Transverse colon (tissue), 4 donors: ENCODE measurements around the gene ARHGEF7. TPM values are rescaled to one million over a fixed set of nuclear protein-coding genes. Genes with fewer than 3 reads are reported as not detected.

Experiments
- DNase-seq: peaks from one replicate; pipeline ENCODE4 v3.0.0-alpha.2; 2019
- H3K27ac ChIP-seq, 4 donors: fragments of 200-600 bp; sonication (generic); 2 replicates each; pipeline ENCODE4 v1.5.1; 2016 to 2018; ENCODE audit warnings: inconsistent platforms in 4 of 4
- H3K27me3 ChIP-seq: fragments of 200-600 bp; sonication (generic); 2 replicates; pipeline ENCODE4 v1.5.1; 2017; ENCODE audit warnings: inconsistent platforms
- H3K36me3 ChIP-seq, 4 donors: fragments of 200-600 bp; sonication (generic); 2 replicates each; pipeline ENCODE4 v1.5.1; 2017 to 2019; ENCODE audit warnings: inconsistent platforms in 4 of 4
- H3K4me1 ChIP-seq, 4 donors: fragments of 200-600 bp; sonication (generic); 2 replicates each; pipeline ENCODE4 v1.5.1; 2017 to 2020; ENCODE audit warnings: inconsistent platforms in 4 of 4
- H3K4me3 ChIP-seq, 4 donors: fragments of 200-600 bp; sonication (generic); 1 replicate in 1 of 4; 2 replicates in 3 of 4; pipeline versions ENCODE4 v1.5.1 to v1.6.1; 2017 to 2019; ENCODE audit warnings: inconsistent platforms in 4 of 4
- H3K9me3 ChIP-seq, 2 donors: fragments of 200-600 bp; sonication (generic); 2 replicates each; pipeline ENCODE4 v1.5.1; 2017 to 2019; ENCODE audit warnings: inconsistent platforms in 2 of 2
- CTCF ChIP-seq, 5 experiments: fragments of 200-600 bp in 3 of 5; fragments of 450-650 bp in 2 of 5; sonication (generic) in 3 of 5; IDR thresholded peaks; 1 replicate in 2 of 5; 2 replicates in 3 of 5; pipeline ENCODE4 v1.5.1; 2016 to 2017; ENCODE audit warnings: antibody characterized with exemption in 5 of 5, inconsistent platforms in 3 of 5, mild to moderate bottlenecking in 2 of 5, moderate library complexity in 1 of 5
- EP300 ChIP-seq: sonication (generic); formaldehyde crosslinking; IDR thresholded peaks from one replicate; pipeline ENCODE4 v1.6.1; 2017; ENCODE audit warnings: antibody characterized with exemption, low read depth
- POLR2A ChIP-seq: fragments of 450-650 bp; IDR thresholded peaks from one replicate; pipeline ENCODE4 v1.6.1; 2016; ENCODE audit warnings: antibody characterized with exemption, mild to moderate bottlenecking, moderate library complexity
- POLR2AphosphoS5 ChIP-seq, 3 donors: sonication (generic); formaldehyde crosslinking; IDR thresholded peaks; one replicate each; pipeline ENCODE4 v1.6.1; 2016; ENCODE audit warnings: antibody characterized with exemption in 3 of 3
- WGBS, 2 donors: methylation state at CpG; one replicate each; pipeline ENCODE4 v1.1.5; 2018; ENCODE audit warnings: low coverage in 1 of 2; 5-methylcytosine and 5-hydroxymethylcytosine counted together
- in situ Hi-C, 4 donors: fragments of 200-750 bp; cut with MboI; loops; one replicate each; pipeline versions ENCODE4 v1.15.0 to v1.15.1; 2017; ENCODE audit warnings: low sequenced_read_pairs in 3 of 4, low pct_ligation_motif_present in 1 of 4, low pct_unique_long_range_greater_than_20kb in 1 of 4
- intact Hi-C: fragments of 100-400 bp; cut with DNase I; formaldehyde crosslinking; loops from one replicate; pipeline ENCODE4 v1.15.1; 2023; ENCODE audit warnings: low total_unique reads
- total RNA-seq, 4 donors: library from RNA; depleted of rRNA; stranded (reverse); fragments of >200 nt; gene quantifications; one replicate each; pipeline ENCODE4 v1.1.0, GENCODE V29; 2016

The ARHGEF7 gene
- total RNA-seq, 4 donors from 2014 or later: 62.3 to 104 (median 75.6) TPM

GRCh38 chr13:111074826-111075225, 40.3 kb upstream of the ARHGEF7 start:
- Histone ChIP-seq H3K4me1 (no peaks in the 10 kb centered on the region), H3K9me3 (peaks cover 16 to 30% of the 10 kb centered on the region in 2 donors), H3K27me3 (peaks cover 4% of the 10 kb centered on the region), H3K27ac (no peak overlapping the region), H3K36me3 (no peaks in the 10 kb centered on the region), H3K4me3 (no peak overlapping the region)
- WGBS, 2 donors: 92 to 94% methylated on average over 3 of the region's 3 CpGs
- intact Hi-C loops (no loop called here), in situ Hi-C loops (loop anchor here in 3 of 4 donors (10.0 to 25.0 kb wide), 2 partner anchors 150 to 488 kb away; no protein-coding TSS in a partner anchor)
- DNase-seq: no peak
- no peak for TF ChIP-seq POLR2A
- TF ChIP-seq CTCF (IDR thresholded peaks at IDR 0.05): no peak
- TF ChIP-seq EP300: no peak
- no peak for TF ChIP-seq POLR2AphosphoS5 (IDR thresholded peaks at IDR 0.05)

GRCh38 chr13:111076155-111077013, 38.7 kb upstream of the ARHGEF7 start:
- H3K27me3 ChIP-seq: no peaks in the 10 kb centered on the region
- 83% methylated on average over 11 of the region's 11 CpGs; no CpG with 5 or more reads in 1 of the 2 donors for WGBS, 2 donors
- H3K4me3 ChIP-seq: no peak overlapping the region
- no peak for DNase-seq
- peaks cover 16 to 26% of the 10 kb centered on the region in 2 donors for H3K9me3 ChIP-seq
- intact Hi-C loops (no loop called here), in situ Hi-C loops (loop anchor here in 2 of 4 donors (10.0 kb wide), 1 partner anchor 148 kb away; no protein-coding TSS in a partner anchor)
- no peak overlapping the region for H3K27ac ChIP-seq
- no peak for TF ChIP-seq EP300
- no peak for TF ChIP-seq POLR2AphosphoS5 (IDR thresholded peaks at IDR 0.05)
- no peak for TF ChIP-seq CTCF (IDR thresholded peaks at IDR 0.05)
- no peak for TF ChIP-seq POLR2A
- no peaks in the 10 kb centered on the region for H3K36me3 ChIP-seq
- H3K4me1 ChIP-seq: no peaks in the 10 kb centered on the region

- TF ChIP-seq EP300 (no peak), CTCF (IDR thresholded peaks at IDR 0.05) (no peak), POLR2A (no peak), POLR2AphosphoS5 (IDR thresholded peaks at IDR 0.05) (no peak)
- no peak overlapping the region for H3K4me3 ChIP-seq
- in situ Hi-C loops: loop anchor here in 2 of 4 donors (10.0 kb wide), 1 partner anchor 145 kb away; no protein-coding TSS in a partner anchor
Observed at GRCh38 chr13:111079375-111079774, 35.7 kb upstream of the ARHGEF7 start.

GRCh38 chr13:111080642-111081041, 34.5 kb upstream of the ARHGEF7 start:
- H3K9me3 ChIP-seq: no peaks in the 10 kb centered on the region
- intact Hi-C loops: no loop called here
- no peak for TF ChIP-seq POLR2AphosphoS5 (IDR thresholded peaks at IDR 0.05)
- no peak for TF ChIP-seq CTCF (IDR thresholded peaks at IDR 0.05)
- TF ChIP-seq EP300: no peak
- TF ChIP-seq POLR2A: no peak
- H3K4me3 ChIP-seq: no peak overlapping the region
- no peaks in the 10 kb centered on the region for H3K27me3 ChIP-seq
- WGBS, 2 donors: 79 to 94% methylated on average over 5 of the region's 5 CpGs
- no peaks in the 10 kb centered on the region for H3K36me3 ChIP-seq
- H3K27ac ChIP-seq: no peak overlapping the region
- no peak for DNase-seq
- H3K4me1 ChIP-seq: no peaks in the 10 kb centered on the region
- in situ Hi-C loops: no loop called here

More at GRCh38 chr13:111079375-111079774, 35.7 kb upstream of the ARHGEF7 start:
- no peaks in the 10 kb centered on the region for H3K36me3 ChIP-seq
- WGBS, 2 donors: 74 to 88% methylated on average over 7 to 12 of the region's 12 CpGs
- no peak overlapping the region for H3K27ac ChIP-seq
- no peaks in the 10 kb centered on the region for H3K4me1 ChIP-seq
- DNase-seq: no peak
- H3K27me3 ChIP-seq: no peaks in the 10 kb centered on the region
- H3K9me3 ChIP-seq: peaks cover 7 to 11% of the 10 kb centered on the region in 2 donors
- intact Hi-C loops: no loop called here
